K562 (cell line): ENCODE measurements around the gene DHTKD1. TPM values are rescaled to one million over a fixed set of nuclear protein-coding genes. Genes with fewer than 3 reads are reported as not detected.

Source experiments
- ATAC-seq: fragments of 200-7000 bp; cut with Tn5 transposase; 3 replicates; pipeline ENCODE4 v1.9.1; 2020; ENCODE audit warnings: moderate library complexity
- BruUV-seq: library from RNA; stranded (reverse); fragments of 400-500 nt; replicated peaks from 2 replicates; lab custom pipeline; 2021; lab: Mats Ljungman, UMichigan
- CTCF ChIA-PET: fragments of 300-600 bp; formaldehyde crosslinking; extraction: SDS; loops from one replicate; lab custom pipeline; 2021; ENCODE audit warnings: low intra/inter-chr PET ratio; lab: Yijun Ruan, JAX
- POLR2A ChIA-PET: fragments of 300-600, 350-650 bp; sonication (Branson Sonifier 250); formaldehyde crosslinking; extraction: SDS; loops from one replicate; lab custom pipeline; 2021; ENCODE audit warnings: antibody characterized with exemption, inconsistent platforms; lab: Yijun Ruan, JAX
- DNase-seq, 4 experiments: peaks; one replicate each; pipeline versions ENCODE4 v3.0.0 to v3.0.0-alpha.2; 2011 to 2018; ENCODE audit warnings: low spot score in 3 of 4, mixed read lengths in 3 of 4; ENCODE audit errors: extremely low read depth in 1 of 4
- FAIRE-seq: peaks from 2 replicates; lab custom pipeline; 2011; peaks lifted over from hg19 to GRCh38; lab: Jason Lieb, UNC
- H2AFZ ChIP-seq: 2 replicates; pipeline ENCODE4 v1.6.0; 2011; ENCODE audit warnings: low read depth, low read length, control low read depth, inconsistent platforms
- H3K27ac ChIP-seq: fragments of 200-600 bp; 3 replicates; pipeline ENCODE4 v1.8.0; 2011; ENCODE audit warnings: low read depth, mild to moderate bottlenecking, control low read depth, inconsistent platforms, low read length, moderate library complexity, mixed read lengths; ENCODE audit errors: extremely low read depth
- H3K27me3 ChIP-seq, 2 experiments: fragments of 300-600 bp in 1 of 2; 2 replicates in 1 of 2; 3 replicates in 1 of 2; pipeline versions ENCODE4 v1.6.0 to v1.8.0; 2011; ENCODE audit warnings: inconsistent platforms in 2 of 2, low read length in 2 of 2, mild to moderate bottlenecking in 1 of 2, mixed read lengths in 1 of 2, moderate library complexity in 1 of 2; ENCODE audit not compliant: control insufficient read depth in 2 of 2, insufficient read depth in 2 of 2
- H3K36me3 ChIP-seq: fragments of 300-600 bp; 3 replicates; pipeline ENCODE4 v1.8.0; 2011; ENCODE audit warnings: mild to moderate bottlenecking, low read length, inconsistent platforms; ENCODE audit not compliant: control insufficient read depth, insufficient read depth
- H3K4me1 ChIP-seq, 2 experiments: fragments of 200-600 bp in 1 of 2; replicated peaks in 1 of 2; 2 replicates in 1 of 2; 3 replicates in 1 of 2; pipeline versions ENCODE4 v1.5.1 to v1.8.0; 2011; ENCODE audit warnings: inconsistent platforms in 2 of 2, low read length in 2 of 2, mild to moderate bottlenecking in 1 of 2, mixed read lengths in 1 of 2, moderate library complexity in 1 of 2; ENCODE audit not compliant: control insufficient read depth in 2 of 2, insufficient read depth in 2 of 2
- H3K4me2 ChIP-seq: 2 replicates; pipeline ENCODE4 v1.6.1; 2011; ENCODE audit warnings: low read length, control low read depth, inconsistent platforms, mixed read lengths; ENCODE audit not compliant: insufficient read depth
- H3K4me3 ChIP-seq: fragments of 200-600 bp; sonication (generic), shearing (Covaris generic); 2 replicates; pipeline ENCODE4 v1.5.1; 2016; ENCODE audit warnings: control low read depth, inconsistent platforms
- H3K79me2 ChIP-seq: fragments of 200-600 bp; 3 replicates; pipeline ENCODE4 v1.8.0; 2011; ENCODE audit warnings: low read length, inconsistent platforms; ENCODE audit not compliant: control insufficient read depth, insufficient read depth
- H3K9ac ChIP-seq, 2 experiments: 2 replicates each; pipeline versions ENCODE4 v1.6.0 to v1.6.1; 2011; ENCODE audit warnings: low read depth in 2 of 2, low read length in 2 of 2, control low read depth in 1 of 2, inconsistent platforms in 1 of 2, mild to moderate bottlenecking in 1 of 2, mixed read lengths in 1 of 2; ENCODE audit not compliant: insufficient read depth in 1 of 2
- H3K9me1 ChIP-seq: one replicate; pipeline ENCODE4 v1.6.0; 2011; ENCODE audit warnings: inconsistent platforms, mild to moderate bottlenecking, low read length, moderate library complexity; ENCODE audit not compliant: control insufficient read depth, insufficient read depth
- H3K9me3 ChIP-seq: replicated peaks from 2 replicates; pipeline ENCODE4 v1.5.1; 2011; ENCODE audit warnings: low read depth, low read length, inconsistent platforms; ENCODE audit not compliant: control insufficient read depth, insufficient read depth
- H4K20me1 ChIP-seq: replicated peaks from 2 replicates; pipeline ENCODE4 v1.6.1; 2011; ENCODE audit warnings: low read length, inconsistent platforms, mixed read lengths; ENCODE audit not compliant: control insufficient read depth, insufficient read depth
- ADNP ChIP-seq: fragments of 200-800 bp; sonication (Bioruptor generic); IDR thresholded peaks from 2 replicates; pipeline ENCODE4 v1.6.1; 2016; ENCODE audit warnings: missing genetic modification characterization, missing compliant biosample characterization
- ATF3 ChIP-seq, 2 experiments: fragments of 450-650 bp in 1 of 2; sonication (generic) in 1 of 2; formaldehyde crosslinking in 1 of 2; IDR thresholded peaks in 1 of 2; conservative IDR thresholded peaks in 1 of 2; 2 replicates each; pipeline versions ENCODE4 v1.6.1 to v1.8.1; 2016 to 2023; ENCODE audit warnings: mild to moderate bottlenecking in 2 of 2, moderate library complexity in 2 of 2, inconsistent platforms in 1 of 2, missing genetic modification reagents in 1 of 2
- CBX8 ChIP-seq: fragments of 200-600 bp; sonication (generic); IDR thresholded peaks from 2 replicates; pipeline ENCODE4 v1.6.1; 2012; ENCODE audit warnings: borderline replicate concordance, mixed run types, low read depth, mild to moderate bottlenecking, moderate library complexity, mixed read lengths, low read length, control low read depth, inconsistent platforms; ENCODE audit not compliant: poor library complexity, severe bottlenecking; ENCODE audit errors: extremely low read depth
- CXXC5 ChIP-seq: fragments of 250-450 bp; sonication (Bioruptor Pico); IDR thresholded peaks from 2 replicates; pipeline ENCODE4 v1.8.0; 2022; ENCODE audit warnings: inconsistent platforms, mild to moderate bottlenecking, moderate library complexity
- DACH1 ChIP-seq: fragments of 450-650 bp; IDR thresholded peaks from 2 replicates; pipeline ENCODE4 v1.6.1; 2018; ENCODE audit not compliant: partially characterized antibody
- GATAD2A ChIP-seq: fragments of 450-650 bp; IDR thresholded peaks from 2 replicates; pipeline ENCODE4 v1.6.1; 2017
- LEF1 ChIP-seq: fragments of 450-650 bp; IDR thresholded peaks from 2 replicates; pipeline ENCODE4 v1.6.1; 2016; ENCODE audit warnings: mild to moderate bottlenecking
- MEIS2 ChIP-seq: fragments of 450-650 bp; IDR thresholded peaks from 2 replicates; pipeline ENCODE4 v1.6.1; 2014; ENCODE audit warnings: mild to moderate bottlenecking; ENCODE audit not compliant: partially characterized antibody
- PHF8 ChIP-seq: fragments of 200-600 bp; sonication (generic); IDR thresholded peaks from 2 replicates; pipeline ENCODE4 v1.6.1; 2012; ENCODE audit warnings: mixed run types, mild to moderate bottlenecking, inconsistent platforms, low read length, moderate library complexity, borderline replicate concordance
- ZBTB49 ChIP-seq: sonication (generic); formaldehyde crosslinking; IDR thresholded peaks from 2 replicates; pipeline ENCODE4 v1.8.0; 2022; ENCODE audit warnings: missing genetic modification reagents, mild to moderate bottlenecking, borderline replicate concordance
- ZNF217 ChIP-seq: sonication (generic); formaldehyde crosslinking; IDR thresholded peaks from 2 replicates; pipeline ENCODE4 v1.8.0; 2022; ENCODE audit warnings: mild to moderate bottlenecking, missing genetic modification reagents
- ZNF699 ChIP-seq: fragments of 250-450 bp; sonication (Bioruptor Pico); IDR thresholded peaks from 2 replicates; pipeline ENCODE4 v1.8.0; 2021; ENCODE audit warnings: mild to moderate bottlenecking, moderate library complexity; ENCODE audit not compliant: insufficient replicate concordance
- WGBS: fragments of 100-300 bp; shearing (Covaris generic); methylation state at CpG from one replicate; pipeline ENCODE4 v1.1.6; 2016; ENCODE audit warnings: low coverage, mixed read lengths; ENCODE audit not compliant: insufficient coverage; ENCODE audit errors: missing lambda C conversion rate; 5-methylcytosine and 5-hydroxymethylcytosine counted together
- in situ Hi-C: fragments of 300-500 bp; cut with MboI; formaldehyde crosslinking; loops from 4 replicates; pipeline ENCODE4 v1.15.0; 2018; ENCODE audit warnings: inconsistent platforms, mixed read lengths
- intact Hi-C: fragments of 100-400 bp; cut with micrococcal nuclease; formaldehyde crosslinking; loops from 2 replicates; pipeline ENCODE4 v1.14.2; 2022
- polyA plus RNA-seq, 8 experiments: library from polyadenylated mRNA; depleted of rRNA in 4 of 8; stranded (reverse) in 5 of 8; unstranded in 3 of 8; fragments of >200 nt; fragmentation: Nextera tagmentation in 2 of 8; fragmentation: Illumina TruSeq in 1 of 8; extraction: Ambion mirVana in 2 of 8; extraction: Trizol in 1 of 8; gene quantifications; 2 replicates each; pipeline versions ENCODE4 v1.2.1 to v1.2.3, GENCODE V29; 2011 to 2014; ENCODE audit warnings: inconsistent platforms in 1 of 8, missing spikeins in 1 of 8
- total RNA-seq, 7 experiments: library from RNA; depleted of rRNA in 6 of 7; stranded (reverse); fragments of >200 nt in 6 of 7; fragmentation: Illumina TruSeq in 2 of 7; extraction: Trizol in 2 of 7; gene quantifications; 2 replicates each; pipeline versions ENCODE4 v1.2.1 to v1.2.3, GENCODE V29; 2011 to 2021; ENCODE audit warnings: low replicate concordance in 1 of 7

The DHTKD1 gene
- total and polyA plus RNA-seq, 9 of the 15 experiments (the other 6 are each of a cell fraction or from before 2014, with no cell fraction given): 3.1 to 19.7 (median 6.8) TPM

- no peak for TF ChIP-seq PHF8
- TF ChIP-seq, all 486 proteins: peak for 0
Measured at GRCh38 chr10:12056748-12057147, 12.0 kb upstream of the DHTKD1 start (continued).

GRCh38 chr10:12061124-12061523 lies 7.6 kb upstream of the DHTKD1 start:
- H3K4me1 ChIP-seq: peaks cover 17 to 24% of the 10 kb centered on the region in 2 experiments; a peak in 4 of 5 replicates
- WGBS: 80% methylated on average over 3 of the region's 4 CpGs
- no peaks in the 10 kb centered on the region for H3K9me3 ChIP-seq
- no peak overlapping the region for H3K4me3 ChIP-seq
- H3K36me3 ChIP-seq: no peaks in the 10 kb centered on the region
- DNase-seq: no peak
- no peak overlapping the region for H2AFZ ChIP-seq
- FAIRE-seq: no peak
- POLR2A ChIA-PET: no interaction called here
- no peaks in the 10 kb centered on the region for H4K20me1 ChIP-seq
- no peak overlapping the region for H3K27ac ChIP-seq
- BruUV-seq: no TSS peak
- H3K9ac ChIP-seq: no peak overlapping the region
- in situ Hi-C loops: no loop called here
- no peaks in the 10 kb centered on the region for H3K27me3 ChIP-seq
- no peaks in the 10 kb centered on the region for H3K9me1 ChIP-seq
- H3K79me2 ChIP-seq: no peaks in the 10 kb centered on the region
- ATAC-seq: no peak
- CTCF ChIA-PET: no interaction called here
- intact Hi-C loops: no loop called here
- TF ChIP-seq ADNP (tag) (no peak), ATF3 (IDR thresholded peaks at IDR 0.05) (no peak), ATF3 (CRISPR knock-in tag; conservative IDR thresholded peaks at IDR 0.05) (no peak), MEIS2 (no peak), DACH1 (no peak), ZBTB49 (CRISPR knock-in tag) (no peak), CBX8 (no peak), ZNF217 (CRISPR knock-in tag) (no peak), ZNF699 (CRISPR knock-in tag) (no peak), CXXC5 (CRISPR knock-in tag) (no peak), GATAD2A (no peak), LEF1 (no peak)
- H3K4me2 ChIP-seq: no peak overlapping the region
